HL-60/S4 treated with phorbol 12-myristate 13-acetate at 8.2 ng/mL for 4 days and 3 days (cell line): Measurements from ENCODE around the gene ANXA4.

Experiments used
- in situ Hi-C: fragments of 300-500 bp; cut with MboI; formaldehyde crosslinking; loops from 2 replicates; pipeline ENCODE4 v1.15.0; 2022; ENCODE audit warnings: low sequenced_read_pairs

ANXA4 gene

GRCh38 chr2:69835666-69836065, 93.7 kb downstream of the ANXA4 start:
- in situ Hi-C loops, result no loop called here

GRCh38 chr2:69836316-69836715, 94.4 kb downstream of the ANXA4 start:
- in situ Hi-C loops, result no loop called here

GRCh38 chr2:69837533-69837932, 95.6 kb downstream of the ANXA4 start:
- in situ Hi-C loops, result no loop called here

- in situ Hi-C loops, result no loop called here
These were observed 102.1 kb downstream of the ANXA4 start for GRCh38 chr2:69843993-69844392.

GRCh38 chr2:69844560-69844959, 102.6 kb downstream of the ANXA4 start:
- in situ Hi-C loops, result no loop called here

- in situ Hi-C loops, result no loop called here
These were observed 104.5 kb downstream of the ANXA4 start for GRCh38 chr2:69846182-69847067.

- in situ Hi-C loops, result no loop called here
These were observed 105.3 kb downstream of the ANXA4 start for GRCh38 chr2:69847068-69847828.

- in situ Hi-C loops, result no loop called here
These were observed 106.4 kb downstream of the ANXA4 start for GRCh38 chr2:69848186-69848790.

GRCh38 chr2:69858261-69858660, 116.3 kb downstream of the ANXA4 start:
- in situ Hi-C loops, result no loop called here

- in situ Hi-C loops, result no loop called here
These were observed 121.4 kb downstream of the ANXA4 start for GRCh38 chr2:69863298-69863697.
